GM18517 (cell line): Measurements from ENCODE around the gene ZIC1.

Experiments used
- ATAC-seq: cut with Tn5 transposase; IDR thresholded peaks from one replicate; pipeline ENCODE4 v1.9.1; 2021; ENCODE audit warnings: mild to moderate bottlenecking, moderate library complexity; ENCODE audit not compliant: unreplicated experiment

The ZIC1 gene

GRCh38 chr3:147408188-147409100, 721 bp upstream of the ZIC1 start:
- ATAC-seq, result no peak

- no peak for ATAC-seq
Measured at GRCh38 chr3:147410116-147410525, 956 bp downstream of the ZIC1 start.

GRCh38 chr3:147410526-147411237, 1.5 kb downstream of the ZIC1 start:
- ATAC-seq, result no peak

- ATAC-seq, result no peak
Measured at GRCh38 chr3:147411238-147411814, 2.2 kb downstream of the ZIC1 start.

- no peak for ATAC-seq
Measured at GRCh38 chr3:147411815-147412241, 2.7 kb downstream of the ZIC1 start.

GRCh38 chr3:147412261-147412916, 3.2 kb downstream of the ZIC1 start:
- no peak for ATAC-seq

GRCh38 chr3:147412917-147413685, 3.9 kb downstream of the ZIC1 start:
- ATAC-seq, result no peak

- ATAC-seq, result no peak
Measured at GRCh38 chr3:147413686-147414389, 4.7 kb downstream of the ZIC1 start.

GRCh38 chr3:147414390-147415138, 5.4 kb downstream of the ZIC1 start:
- ATAC-seq, result no peak

- ATAC-seq, result no peak
Measured at GRCh38 chr3:147415286-147415685, 6.1 kb downstream of the ZIC1 start.

- no peak for ATAC-seq
Measured at GRCh38 chr3:147415874-147416273, 6.7 kb downstream of the ZIC1 start.

GRCh38 chr3:147416931-147417330, 7.8 kb downstream of the ZIC1 start:
- ATAC-seq, result no peak

GRCh38 chr3:147417551-147418295, 8.6 kb downstream of the ZIC1 start:
- ATAC-seq, result no peak

- no peak for ATAC-seq
Measured at GRCh38 chr3:147418371-147418781, 9.2 kb downstream of the ZIC1 start.

GRCh38 chr3:147418808-147419701, 9.9 kb downstream of the ZIC1 start:
- ATAC-seq, result no peak

GRCh38 chr3:147419781-147420224, 10.6 kb downstream of the ZIC1 start:
- ATAC-seq, result no peak
